NCI-H2081 treated with DMSO at 0.1 percent for 48 hours (cell line): ENCODE results near the gene TRIM66.

ENCODE experiments used
- DNase-seq: peaks from one replicate; lab custom pipeline; 2025; lab: John Stamatoyannopoulos, UW

TRIM66 gene

DNA sequence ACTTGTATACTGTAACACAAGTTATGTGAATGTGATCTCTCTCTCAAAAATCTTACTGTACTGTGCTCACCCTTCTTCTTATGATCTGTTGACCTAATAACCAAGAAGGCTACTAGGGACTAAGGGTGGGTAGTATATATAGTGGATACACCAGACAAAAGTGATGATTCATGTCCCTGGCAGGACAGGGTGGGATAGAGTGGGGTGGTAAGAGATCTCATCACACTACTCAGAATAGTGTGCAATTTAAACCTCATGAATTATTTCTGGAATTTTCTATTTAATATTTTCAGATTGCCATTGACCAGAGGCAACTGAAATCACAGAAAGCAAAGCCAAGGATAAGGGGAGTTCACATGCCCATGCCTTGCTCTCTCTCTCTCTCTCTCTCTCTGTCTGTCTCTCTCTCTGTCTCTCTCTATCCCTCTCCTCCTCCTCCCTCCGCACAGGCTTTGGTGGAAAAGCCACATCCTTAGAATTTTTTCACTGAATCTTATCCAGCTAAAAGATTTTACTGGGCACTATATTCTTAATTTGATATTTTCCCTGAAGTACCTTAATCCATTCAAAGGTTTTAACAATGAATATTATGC, 76.4 kb downstream of the TRIM66 start:
- DNase-seq, result no peak

DNA sequence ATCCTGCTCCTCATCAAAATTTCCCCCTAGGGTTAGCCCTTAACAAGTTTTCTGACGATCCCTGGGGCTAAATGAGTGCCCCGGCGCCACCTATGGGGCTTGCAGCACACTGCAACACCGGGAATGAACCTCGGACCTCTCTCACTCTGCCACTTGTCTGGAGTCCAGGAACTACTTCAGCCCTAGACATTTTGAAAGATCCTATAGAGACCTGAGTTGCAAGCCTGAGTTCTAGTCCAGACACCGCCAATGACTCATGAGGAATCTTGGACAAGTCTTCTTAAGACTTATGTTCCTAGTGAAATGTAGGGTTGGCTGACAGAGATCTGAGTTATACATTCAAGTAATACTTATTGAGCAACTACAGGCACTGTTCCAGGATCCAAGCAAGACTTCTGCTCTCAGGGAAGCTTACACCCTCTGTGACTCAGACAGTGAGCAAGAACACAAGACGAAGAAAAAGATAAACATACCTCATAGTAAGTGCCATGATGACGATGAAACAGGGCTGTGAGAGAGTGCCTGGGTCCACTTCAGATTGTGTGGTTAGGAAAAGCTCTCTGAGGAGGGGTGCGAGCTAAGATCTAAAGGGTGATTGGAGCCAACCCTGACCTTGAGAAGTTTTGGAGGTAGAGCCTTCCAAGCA, 78.3 kb downstream of the TRIM66 start:
- no peak for DNase-seq

DNA sequence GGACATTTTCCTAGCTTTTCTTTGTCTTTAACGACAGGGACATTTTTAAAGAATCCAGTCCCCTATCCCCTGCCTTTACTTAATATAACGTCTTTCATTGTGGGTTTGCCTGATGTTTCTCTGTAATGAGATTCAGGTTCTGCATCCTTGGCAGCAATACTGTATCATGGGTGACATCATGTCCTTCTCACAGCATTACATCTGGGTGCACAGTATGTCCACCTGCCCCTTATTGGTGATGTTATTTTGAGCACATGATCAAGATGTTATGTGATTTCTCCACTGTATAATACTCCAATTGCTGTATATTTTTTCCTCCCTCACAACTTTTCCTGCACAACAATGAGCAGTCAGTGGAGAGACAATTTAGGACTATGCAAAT, 78.8 kb downstream of the TRIM66 start:
- DNase-seq, result no peak

DNA sequence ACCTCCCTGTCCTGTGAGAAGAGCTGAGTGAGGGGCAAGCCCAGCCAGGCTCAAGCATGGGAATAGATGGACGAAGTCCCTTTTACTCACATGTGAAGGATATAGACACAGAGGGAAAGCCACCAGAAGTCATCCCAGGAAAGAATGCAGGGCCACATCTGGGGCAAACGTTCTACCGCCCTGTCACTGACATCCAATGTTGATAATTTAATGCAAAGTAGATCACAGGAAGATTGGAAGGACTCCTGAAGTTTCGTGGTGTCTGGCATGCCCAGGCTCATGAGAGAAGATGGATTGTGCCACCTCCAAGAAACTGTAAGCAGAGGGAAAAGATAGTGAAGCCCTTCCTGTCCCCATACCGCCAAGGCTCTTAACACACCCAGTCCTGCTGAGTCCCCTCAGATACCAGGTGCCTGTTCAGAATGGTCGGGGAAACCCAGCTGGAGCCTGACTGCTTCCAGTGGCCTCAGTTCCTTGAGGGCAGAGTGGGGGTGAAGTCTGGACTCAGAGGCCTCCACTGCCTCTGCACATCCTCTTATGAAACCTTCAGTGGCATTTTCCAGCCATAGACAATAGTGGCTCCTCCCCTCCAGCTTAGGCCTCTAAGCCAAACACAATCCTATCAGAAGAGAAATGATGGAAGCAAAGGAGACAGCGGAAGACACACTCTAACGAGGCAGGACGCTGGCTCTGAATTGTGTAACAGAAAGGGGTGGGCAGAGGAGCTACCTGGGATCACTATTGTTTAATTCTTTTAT, 80.9 kb downstream of the TRIM66 start:
- DNase-seq, result no peak

DNA sequence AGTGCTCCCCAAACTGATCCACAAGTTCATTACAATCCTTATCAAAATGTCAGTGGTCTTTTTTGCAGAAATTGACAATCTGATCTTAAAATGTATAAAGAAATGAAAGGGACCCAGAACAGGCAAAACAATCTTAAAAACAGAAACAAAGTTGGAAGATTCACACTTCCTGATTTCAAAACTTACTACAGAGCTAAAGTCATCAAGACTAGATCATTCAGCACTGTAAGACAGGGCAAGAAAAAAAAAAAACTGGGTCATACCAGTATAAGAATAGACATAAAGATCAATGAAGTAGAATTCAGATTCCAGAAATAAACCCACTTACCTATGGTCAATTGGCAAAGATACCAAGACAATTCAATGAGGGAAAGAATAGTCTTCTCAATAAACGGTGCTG, 84.0 kb downstream of the TRIM66 start:
- no peak for DNase-seq

DNA sequence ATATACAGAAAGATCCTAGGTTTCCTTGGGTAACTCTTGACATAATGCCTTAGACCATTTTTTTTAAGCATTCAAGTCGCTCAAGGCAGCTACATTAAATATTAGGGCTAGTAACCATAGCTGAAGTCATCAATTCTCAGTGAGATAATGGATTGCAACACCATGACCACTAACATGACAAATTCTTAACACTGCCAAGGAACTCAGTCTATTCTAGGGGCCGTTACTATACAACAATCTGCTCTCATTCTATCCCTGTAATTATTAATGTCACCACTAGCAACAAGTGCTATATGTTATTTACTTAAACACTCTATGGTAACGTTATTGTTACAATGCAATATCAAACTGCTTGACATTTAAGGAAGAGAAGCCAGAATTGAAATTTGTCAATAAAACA, 85.3 kb downstream of the TRIM66 start:
- DNase-seq, result no peak

DNA sequence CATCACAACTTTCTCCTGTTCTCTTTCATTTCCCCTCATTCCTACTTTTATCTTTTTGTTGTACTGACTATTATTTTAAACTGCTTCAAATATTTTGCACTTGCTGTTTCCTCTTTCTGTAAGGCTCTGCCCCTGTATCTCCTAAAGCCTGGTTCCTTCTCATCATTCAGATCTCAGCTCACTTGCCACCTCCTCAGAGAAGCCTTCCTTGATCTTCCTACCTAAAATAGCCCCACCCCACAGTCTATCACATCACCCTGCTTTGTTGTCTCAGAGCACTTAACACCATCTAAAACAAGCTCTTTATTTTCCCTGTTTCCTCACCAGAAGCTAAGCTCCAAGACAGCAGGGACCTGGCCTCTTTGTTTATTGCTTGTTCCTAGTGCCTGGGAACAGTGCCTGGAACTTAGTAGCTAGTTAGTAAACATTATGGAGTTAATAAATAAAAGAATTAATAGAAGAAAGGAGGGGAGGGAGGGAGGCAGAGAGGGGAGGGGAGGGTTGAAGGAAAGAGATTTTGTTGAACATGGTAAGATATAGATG, 85.9 kb downstream of the TRIM66 start:
- no peak for DNase-seq

DNA sequence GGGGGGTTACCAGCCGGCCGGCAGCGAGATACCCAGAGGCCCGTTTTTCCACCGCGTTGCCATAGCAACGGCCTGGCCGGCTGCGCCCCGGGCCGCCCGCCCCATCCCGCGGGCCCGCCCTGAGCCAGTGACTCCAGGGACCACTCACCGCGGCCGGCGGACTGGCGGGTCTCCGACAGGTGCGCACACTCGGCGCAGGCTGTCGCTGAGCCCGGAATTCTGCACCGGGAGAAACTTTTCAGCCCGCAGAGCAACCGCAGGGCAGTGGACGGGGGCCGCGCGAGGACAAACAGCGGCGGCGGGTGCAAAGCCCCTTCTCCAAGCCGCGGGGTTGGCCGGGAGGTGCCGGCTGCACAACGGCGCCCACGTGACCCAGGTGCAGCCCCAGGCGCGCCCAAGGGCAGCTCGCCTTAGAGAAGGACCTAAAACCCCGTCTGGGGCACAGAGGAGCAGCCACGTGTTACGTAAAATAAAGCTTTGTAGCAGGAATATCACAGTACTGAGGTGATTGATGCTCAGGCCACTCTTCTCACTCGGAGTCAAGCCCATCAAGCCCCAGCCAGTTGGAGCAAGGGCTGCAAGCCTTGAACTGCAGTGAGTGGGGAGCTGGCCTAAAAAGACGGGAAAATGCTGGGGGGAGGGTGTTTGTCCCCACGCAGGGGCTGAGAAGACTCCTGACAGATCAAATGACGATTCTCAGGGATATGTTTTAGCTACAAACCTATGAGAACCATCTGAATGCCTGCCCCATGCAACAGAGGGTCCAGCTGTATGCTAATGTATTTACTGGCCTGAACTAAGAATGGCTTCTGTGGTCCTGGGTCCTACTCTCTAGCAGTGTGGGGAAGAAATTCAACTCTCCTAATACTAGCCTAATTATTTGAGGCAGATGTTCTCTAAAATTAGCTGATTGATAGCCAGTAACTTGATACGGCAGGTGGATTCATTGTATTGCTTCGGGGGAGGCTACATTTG, 88.2 kb downstream of the TRIM66 start, which contains the start of gene STK33:
Gene STK33, minus strand, starts transcription at position 294 of the 975 bp plus-strand sequence. CDS start 119,323 bp downstream, outside the sequence.
- no peak for DNase-seq

DNA sequence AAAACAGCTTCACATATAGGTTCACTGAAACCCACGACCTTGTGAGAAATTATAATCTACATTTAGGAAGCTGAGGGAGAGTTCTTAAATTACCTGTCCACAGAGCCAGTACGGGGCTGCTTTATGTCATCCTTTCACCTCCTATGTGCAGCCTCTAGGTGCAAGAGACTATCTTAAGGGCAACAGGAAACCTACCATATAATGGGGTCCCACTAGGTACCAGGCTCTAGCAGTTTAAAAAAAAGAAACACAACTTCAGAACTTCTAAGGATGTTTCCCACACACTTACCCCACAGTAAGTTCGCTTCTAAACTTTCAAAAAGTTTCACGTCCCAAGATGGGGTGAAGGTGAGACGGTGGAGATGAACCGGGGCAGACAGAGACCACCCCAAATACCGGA, 89.0 kb downstream of the TRIM66 start:
- DNase-seq, result no peak

DNA sequence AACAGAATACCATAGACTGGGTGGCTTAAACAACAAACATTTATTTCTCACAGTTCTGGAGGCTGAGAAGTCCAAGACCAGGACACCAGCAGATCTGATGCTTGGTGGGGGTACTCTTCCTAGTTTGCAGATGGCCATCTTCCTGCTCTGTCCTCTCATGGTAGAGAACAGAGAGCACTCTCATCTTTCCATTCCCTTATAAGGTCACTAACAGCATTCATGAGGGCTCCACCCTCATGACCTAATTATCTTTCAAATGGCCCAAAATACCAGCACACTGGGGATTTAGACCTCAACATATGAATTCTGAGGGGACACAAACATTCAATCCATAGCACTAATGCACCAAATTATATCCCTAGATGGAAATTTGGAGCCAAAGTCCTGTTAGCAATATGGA, 94.5 kb downstream of the TRIM66 start:
- no peak for DNase-seq

DNA sequence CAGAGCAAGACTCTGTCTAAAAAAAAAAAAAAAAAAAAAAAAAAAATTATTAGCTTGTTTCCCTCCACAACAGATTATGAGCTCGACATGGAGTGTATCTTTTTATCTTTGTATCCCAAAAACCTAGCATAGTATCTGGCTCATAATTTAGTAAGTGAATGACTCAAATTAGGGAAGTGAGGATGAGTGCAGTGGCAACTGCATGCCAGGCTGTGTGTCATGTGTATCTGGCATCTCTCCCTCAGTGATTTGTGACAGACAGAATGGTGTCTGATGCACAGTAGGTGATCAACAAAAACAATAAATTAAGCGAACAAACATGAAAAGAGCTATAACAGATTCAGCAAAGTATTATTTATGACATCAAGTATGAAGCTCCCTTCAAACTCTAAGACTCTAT, 95.7 kb downstream of the TRIM66 start:
- no peak for DNase-seq

DNA sequence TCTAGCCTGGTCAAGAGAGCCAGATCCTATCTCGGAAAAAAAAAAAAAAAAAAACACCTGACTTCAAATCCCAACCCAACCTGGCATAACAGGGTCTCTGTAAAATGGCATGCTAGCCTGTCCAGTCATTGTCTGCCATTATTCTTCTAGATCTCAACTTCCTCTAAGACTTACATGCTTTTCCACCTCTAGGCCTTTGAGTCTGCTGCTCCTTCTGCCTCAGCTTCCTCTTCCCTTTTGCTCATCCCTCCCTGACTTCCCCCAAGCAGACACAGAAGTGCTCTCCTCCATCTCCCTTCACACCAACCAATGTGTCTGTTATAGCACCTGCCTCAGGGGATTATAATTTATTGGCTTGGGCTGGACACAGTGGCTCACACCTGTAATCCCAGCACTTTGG, 96.3 kb downstream of the TRIM66 start:
- DNase-seq, result no peak

DNA sequence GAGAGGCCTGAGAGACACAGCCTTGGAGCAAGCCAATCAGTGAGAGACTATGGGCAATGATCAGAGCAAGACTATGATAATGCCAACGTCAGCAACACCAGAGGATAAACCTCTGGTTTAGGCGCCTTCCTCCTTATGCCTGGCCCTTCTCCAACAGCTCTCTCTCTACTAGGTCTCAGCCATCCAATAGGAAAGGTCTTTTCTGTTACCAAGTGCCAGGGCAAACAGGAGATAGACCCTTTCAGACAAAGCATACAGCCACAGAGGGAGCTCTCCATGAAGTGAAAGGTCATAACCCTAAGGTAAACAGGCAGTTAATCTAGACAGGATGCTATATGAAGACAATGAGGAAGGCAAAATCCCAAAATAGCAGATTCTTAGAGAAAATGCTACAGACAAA, 98.0 kb downstream of the TRIM66 start:
- no peak for DNase-seq

DNA sequence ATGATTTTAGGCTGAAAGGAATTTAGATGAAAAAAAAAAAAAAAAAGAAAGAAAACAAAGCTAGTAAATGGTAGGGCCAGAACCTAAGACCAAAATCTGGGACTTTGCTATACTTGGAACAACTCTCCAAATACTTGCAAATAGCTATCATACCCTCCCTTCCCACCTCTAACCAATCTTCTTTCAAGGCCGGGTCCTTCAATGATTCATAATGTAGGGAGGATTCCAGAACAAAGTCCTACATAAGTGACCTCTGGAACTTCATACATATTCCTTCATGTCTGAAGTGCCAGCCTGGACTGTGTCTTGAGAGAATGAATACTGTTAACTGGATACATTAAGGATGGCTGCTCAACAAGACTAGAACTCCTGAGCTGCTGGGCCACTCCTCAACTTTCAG, 98.4 kb downstream of the TRIM66 start:
- DNase-seq, result no peak

DNA sequence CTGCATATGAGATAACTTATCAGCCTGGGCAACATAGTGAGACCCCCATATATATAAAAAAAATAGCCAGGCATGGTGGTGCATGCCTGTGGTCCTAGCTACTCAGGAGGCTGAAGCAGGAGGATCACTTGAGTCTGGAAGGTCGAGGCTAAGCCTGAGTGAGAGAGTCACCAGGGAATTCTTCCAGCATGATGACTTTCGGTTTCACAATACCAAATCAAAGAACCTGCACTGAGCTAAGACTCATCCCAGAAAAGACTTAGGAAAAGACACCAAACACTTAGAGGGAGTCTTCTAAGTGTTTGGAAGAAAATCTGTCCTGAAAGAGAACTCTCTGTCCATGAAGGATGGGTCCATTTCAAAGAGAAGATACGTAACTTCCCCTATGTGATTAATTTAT, 101.2 kb downstream of the TRIM66 start:
- no peak for DNase-seq

DNA sequence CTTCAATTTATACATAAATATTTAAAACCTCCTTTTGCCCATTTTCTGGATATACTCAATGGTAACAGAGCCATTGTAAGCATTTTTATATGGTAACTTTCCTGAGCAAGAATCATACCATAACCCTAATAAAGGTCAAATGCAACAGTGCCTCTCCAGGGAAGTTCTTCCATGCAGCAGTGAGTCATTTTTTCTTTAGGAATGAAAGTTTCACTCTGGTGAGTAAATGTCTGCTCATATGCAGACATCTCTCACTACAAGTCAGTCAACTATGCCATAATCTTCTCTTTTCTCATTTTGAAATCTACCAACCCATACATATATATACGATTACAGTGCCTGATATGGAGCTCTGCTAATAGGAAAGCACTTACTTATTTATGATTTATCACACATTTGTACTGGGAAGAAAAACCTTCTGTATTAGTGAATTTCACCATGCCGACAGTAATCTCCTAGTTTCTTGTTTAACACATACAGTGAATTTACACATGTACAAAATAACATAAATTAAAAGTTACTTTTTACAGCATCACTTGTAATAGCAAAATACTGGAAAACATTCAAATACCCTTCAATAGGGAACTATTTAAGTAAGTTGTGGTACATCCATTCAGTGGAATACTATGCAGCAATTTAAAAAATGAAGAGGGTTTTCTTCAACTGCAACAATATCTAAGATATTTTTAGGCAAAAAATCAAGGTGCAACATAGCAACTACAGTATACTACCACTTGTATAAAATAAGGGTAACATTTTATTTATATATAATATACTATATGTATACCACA, 104.5 kb downstream of the TRIM66 start:
- no peak for DNase-seq

DNA sequence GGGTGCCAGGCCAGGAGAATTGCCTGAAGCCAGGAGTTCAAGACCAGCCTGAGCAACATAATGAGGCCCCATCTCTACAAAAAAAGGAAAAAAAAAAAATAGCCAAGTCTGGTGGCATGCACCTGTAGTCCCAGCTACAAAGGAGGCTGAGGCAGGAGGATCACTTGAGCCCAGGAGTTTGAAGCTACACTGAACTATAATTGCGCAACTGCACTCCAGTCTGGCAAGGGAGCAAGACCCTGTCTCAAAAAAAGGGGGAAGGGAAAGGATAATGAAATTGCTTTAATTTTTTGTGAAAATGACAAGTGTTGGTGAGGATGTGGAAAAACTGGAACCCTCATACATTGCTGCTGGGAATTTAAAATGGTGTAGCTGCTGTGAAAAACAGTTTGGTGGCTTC, 107.7 kb downstream of the TRIM66 start:
- DNase-seq, result no peak

DNA sequence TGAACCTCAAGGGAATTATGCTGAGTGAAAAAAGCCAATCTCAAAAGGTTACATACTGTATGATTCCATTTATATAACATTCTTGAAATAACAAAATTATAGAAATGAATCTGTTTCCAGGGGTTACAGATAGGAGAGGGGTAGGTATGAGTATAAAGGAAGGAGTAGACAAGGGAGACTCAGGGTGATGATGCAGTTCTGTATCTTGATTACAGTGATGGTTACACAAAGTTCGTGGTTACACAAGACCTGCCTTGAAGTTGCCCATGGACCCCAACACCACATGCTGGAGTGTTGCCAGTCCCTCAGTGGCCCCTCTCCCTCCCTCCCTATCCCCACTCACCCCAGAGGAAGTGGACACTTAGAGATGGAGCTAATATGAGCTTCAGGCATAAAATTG, 108.7 kb downstream of the TRIM66 start:
- no peak for DNase-seq

DNA sequence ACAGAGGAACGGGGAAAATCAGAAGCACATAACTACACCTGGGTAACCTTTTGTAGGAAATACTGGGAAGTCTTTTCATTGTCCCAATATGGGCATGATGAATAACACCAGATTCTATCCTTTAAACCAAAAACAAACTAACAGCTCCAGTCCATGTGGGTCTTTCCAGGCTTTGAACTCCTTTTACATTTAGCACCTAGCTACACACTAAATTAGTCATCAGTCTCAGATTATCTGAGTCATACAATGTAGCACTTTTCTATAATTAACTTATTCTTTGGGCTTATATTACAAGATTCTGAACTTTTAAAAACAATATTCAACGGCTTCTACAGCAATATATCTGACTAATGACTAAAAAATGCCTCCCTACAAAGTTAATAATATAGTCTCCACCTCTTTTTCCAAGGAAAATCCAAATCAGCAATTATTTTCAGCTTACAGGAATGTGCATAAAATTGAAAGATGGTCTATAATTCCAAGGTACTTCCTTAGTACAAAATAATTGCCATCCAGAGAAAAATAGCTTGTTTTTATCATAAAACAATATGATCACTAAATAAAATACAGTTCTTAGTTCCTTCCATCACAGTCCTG, 114.8 kb downstream of the TRIM66 start:
- no peak for DNase-seq

DNA sequence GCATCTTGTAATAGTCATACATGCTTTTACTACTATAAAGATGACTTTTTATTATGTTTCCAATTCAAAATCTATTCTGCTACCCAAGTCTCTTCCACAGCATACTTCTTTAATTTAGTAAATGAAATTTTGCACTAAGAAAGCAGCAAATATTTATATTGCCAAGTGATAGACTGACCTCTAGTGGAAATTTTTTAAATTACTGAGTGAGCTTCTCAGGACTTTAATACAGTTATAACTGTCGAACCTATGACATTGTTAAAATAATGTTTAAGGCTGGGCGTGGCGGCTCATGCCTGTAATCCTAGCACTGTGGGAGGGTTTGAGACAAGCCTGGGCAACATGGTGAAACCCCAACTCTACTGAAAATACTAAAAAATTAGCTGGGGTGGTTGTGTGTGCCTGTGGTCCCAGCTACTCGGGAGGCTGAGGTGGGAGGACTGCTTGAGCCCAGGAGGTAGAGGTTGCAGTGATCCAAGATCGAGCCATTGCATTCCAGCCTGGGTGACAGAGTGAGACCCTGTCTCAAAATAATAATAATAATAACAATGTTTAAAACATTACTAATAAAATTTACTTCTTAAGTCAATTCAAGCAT, 115.8 kb downstream of the TRIM66 start:
- DNase-seq, result no peak
